Measurements from ENCODE around the gene GPANK1. TPM values are rescaled to one million over a fixed set of nuclear protein-coding genes. Genes with fewer than 3 reads are reported as not detected.

Gene GPANK1
- total RNA-seq, 2 experiments from 2014 or later, result 9.8 to 11.0 TPM

DNA sequence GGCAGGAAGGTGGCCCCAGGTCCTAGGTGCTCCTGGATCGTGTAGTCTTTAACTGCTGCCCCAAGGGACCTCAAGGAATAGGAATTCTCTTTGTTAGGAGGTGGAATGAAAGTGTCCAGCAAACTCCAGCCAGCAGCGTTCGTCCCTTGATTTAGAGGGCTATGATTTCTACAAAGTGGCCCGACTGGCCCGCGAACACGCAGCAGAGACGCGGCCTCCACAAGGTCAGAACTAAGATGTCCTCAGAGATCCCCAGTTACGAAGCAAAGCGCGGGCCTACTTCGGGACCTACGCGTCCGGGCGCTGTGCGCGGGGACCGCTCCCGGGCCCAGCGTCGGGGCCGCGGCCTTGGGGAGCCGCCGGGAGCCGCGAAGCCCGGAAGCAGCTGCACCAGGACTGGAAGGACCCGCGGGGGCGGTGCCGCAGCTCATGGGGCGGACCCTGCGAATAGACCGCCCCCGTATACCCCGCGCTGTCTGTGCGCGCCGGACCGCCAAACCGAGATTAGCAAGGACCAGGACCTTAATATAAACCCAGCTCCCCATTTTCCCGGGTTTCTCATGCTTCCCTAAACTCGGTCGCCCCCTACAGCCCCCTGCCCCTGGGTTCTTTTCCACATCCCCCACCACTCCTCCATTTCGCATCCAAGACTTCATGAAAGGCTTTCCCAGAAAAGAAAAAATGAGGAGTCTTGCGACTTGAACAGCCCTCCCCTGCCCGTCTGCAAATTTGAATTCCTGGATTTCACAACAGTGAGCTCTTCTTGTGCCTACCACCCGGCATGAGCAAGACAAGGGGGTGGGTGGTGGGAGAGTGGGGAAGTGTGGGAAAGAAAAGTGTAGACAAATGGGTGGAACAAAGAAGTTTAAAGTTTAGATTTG, 4.2 kb downstream of the GPANK1 start, which contains the start of gene C6orf47:
C6orf47 (minus strand) TSS at position 398 of the 881 bp plus-strand sequence. CDS start 831 bp downstream, outside the sequence.
- peak within 1 kb of the TSS; percentile 80 for H3K4me3 ChIP-seq (ENCODE audit: low read length)
- peak within 1 kb of the TSS; percentile 70 to 71 for H3K27ac ChIP-seq (ENCODE audit: low read depth in 1 of 2, low read length in 2 of 2)
- peaks cover 73% of the 10 kb centered on the region for H3K4me1 Mint-ChIP-seq (ENCODE audit: low read depth)
- H3K27ac Mint-ChIP-seq, result peak within 1 kb of the TSS; percentile 94
- ChIA-PET CTCF (interaction anchor here (0.8 to 2.7 kb wide), 3 partner anchors 8 to 202 kb away, joined by 3 to 9 read pairs (median 3); partner anchors contain the start of genes BAG6 and NEU1), POLR2A (interaction anchor here (1.0 to 7.9 kb wide), 13 partner anchors 7 to 202 kb away, joined by 3 to 250 read pairs (median 5); partner anchors contain the start of genes ABHD16A, APOM, ATP6V1G2 and BAG6)
- H3K27me3 Mint-ChIP-seq, result no peaks in the 10 kb centered on the region
- H3K4me3 Mint-ChIP-seq, result peak within 1 kb of the TSS; percentile 95
- H3K9me3 Mint-ChIP-seq, result no peaks in the 10 kb centered on the region
- DNase-seq (peak; percentile 45 to 87 (median 74)), ATAC-seq (ENCODE audit: poor library complexity) (peak; percentile 42)
- intact Hi-C loops (cut with DNase I, micrococcal nuclease), result loop anchor here (1.0 to 10.0 kb wide), 5 partner anchors 8 to 1544 kb away; partner anchors contain the start of genes BAG6 (in 2 of the 2), ABCF1 (in 1 of the 2), GPSM3 (in 1 of the 2) and HSD17B8 (in 1 of the 2)
- H3K36me3 ChIP-seq (ENCODE audit: insufficient read depth, low read length), result peaks cover 48% of the 10 kb centered on the region
- peaks cover 73% of the 10 kb centered on the region for H3K4me1 ChIP-seq (ENCODE audit: insufficient read depth, low read length)
- H3K9me3 ChIP-seq (ENCODE audit: control insufficient read depth in 1 of 2, insufficient read depth in 1 of 2, low read length in 2 of 2), result no peaks in the 10 kb centered on the region
- no peaks in the 10 kb centered on the region for H3K27me3 ChIP-seq (ENCODE audit: control insufficient read depth in 1 of 2, insufficient read depth in 2 of 2, low read length in 2 of 2)
- H3K36me3 Mint-ChIP-seq (ENCODE audit: low read depth), result peaks cover 67% of the 10 kb centered on the region
- TF ChIP-seq, protein P1, sequence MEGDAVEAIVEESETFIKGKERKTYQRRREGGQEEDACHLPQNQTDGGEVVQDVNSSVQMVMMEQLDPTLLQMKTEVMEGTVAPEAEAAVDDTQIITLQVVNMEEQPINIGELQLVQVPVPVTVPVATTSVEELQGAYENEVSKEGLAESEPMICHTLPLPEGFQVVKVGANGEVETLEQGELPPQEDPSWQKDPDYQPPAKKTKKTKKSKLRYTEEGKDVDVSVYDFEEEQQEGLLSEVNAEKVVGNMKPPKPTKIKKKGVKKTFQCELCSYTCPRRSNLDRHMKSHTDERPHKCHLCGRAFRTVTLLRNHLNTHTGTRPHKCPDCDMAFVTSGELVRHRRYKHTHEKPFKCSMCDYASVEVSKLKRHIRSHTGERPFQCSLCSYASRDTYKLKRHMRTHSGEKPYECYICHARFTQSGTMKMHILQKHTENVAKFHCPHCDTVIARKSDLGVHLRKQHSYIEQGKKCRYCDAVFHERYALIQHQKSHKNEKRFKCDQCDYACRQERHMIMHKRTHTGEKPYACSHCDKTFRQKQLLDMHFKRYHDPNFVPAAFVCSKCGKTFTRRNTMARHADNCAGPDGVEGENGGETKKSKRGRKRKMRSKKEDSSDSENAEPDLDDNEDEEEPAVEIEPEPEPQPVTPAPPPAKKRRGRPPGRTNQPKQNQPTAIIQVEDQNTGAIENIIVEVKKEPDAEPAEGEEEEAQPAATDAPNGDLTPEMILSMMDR (IDR thresholded peaks at IDR 0.05), result no peak

DNA sequence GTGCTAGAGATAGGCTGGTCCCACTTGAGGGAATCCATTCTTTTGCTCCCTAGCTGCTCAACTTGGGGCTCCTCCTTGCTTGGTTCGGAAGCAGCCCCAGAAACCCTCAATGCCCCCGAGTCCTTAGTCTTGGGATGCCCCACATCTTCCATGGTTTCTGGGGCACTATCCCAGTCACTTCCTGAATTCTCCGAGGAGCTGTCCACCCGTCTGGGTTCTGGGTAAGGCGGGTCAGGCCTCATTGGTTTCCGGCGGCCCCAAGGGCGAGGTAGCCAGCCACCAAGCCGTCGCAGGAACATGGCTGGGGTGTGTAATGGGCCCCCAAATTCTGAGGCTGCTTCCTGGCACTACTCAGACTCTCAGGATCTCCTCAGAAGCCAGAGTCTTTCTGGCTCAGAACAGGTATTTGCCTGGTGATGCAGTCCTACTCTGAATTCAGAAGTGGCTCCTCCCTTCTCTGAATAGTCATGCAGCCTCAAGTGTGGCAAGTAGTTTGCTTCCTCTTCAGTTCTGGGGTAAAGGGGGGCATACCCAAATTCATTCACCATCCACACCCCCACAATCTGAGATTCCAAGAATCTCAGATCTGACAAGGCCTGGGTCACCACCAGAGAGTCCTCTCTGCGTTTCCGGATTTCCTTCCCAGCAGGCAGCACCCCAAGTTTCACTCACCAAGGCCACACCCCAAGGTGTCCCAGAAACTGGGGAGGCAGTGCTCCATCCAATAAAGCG, 5.0 kb downstream of the GPANK1 start:
- ChIA-PET CTCF (interaction anchor here (0.9 to 2.7 kb wide), 2 partner anchors 7 to 30 kb away, joined by 3 to 9 read pairs; partner anchors contain the start of gene BAG6), POLR2A (interaction anchor here (0.6 to 7.9 kb wide), 12 partner anchors 6 to 1403 kb away, joined by 3 to 250 read pairs (median 5); partner anchors contain the start of genes ABHD16A, APOM, ATP6V1G2 and BAG6)
- Mint-ChIP-seq H3K9me3 (no peaks in the 10 kb centered on the region), H3K27ac (peak overlapping the region; percentile 94), H3K36me3 (ENCODE audit: low read depth) (peaks cover 61% of the 10 kb centered on the region), H3K4me3 (peak overlapping the region; percentile 95), H3K27me3 (no peaks in the 10 kb centered on the region), H3K4me1 (ENCODE audit: low read depth) (peaks cover 75% of the 10 kb centered on the region)
- Histone ChIP-seq H3K36me3 (ENCODE audit: insufficient read depth, low read length) (peaks cover 48% of the 10 kb centered on the region), H3K4me1 (ENCODE audit: insufficient read depth, low read length) (peaks cover 67% of the 10 kb centered on the region), H3K27ac (ENCODE audit: low read depth in 1 of 2, low read length in 2 of 2) (peak overlapping the region; percentile 70 to 71), H3K9me3 (ENCODE audit: control insufficient read depth in 1 of 2, insufficient read depth in 1 of 2, low read length in 2 of 2) (no peaks in the 10 kb centered on the region), H3K4me3 (ENCODE audit: low read length) (peak overlapping the region; percentile 80), H3K27me3 (ENCODE audit: control insufficient read depth in 1 of 2, insufficient read depth in 2 of 2, low read length in 2 of 2) (no peaks in the 10 kb centered on the region)
- intact Hi-C loops (cut with DNase I, micrococcal nuclease), result loop anchor here (1.0 to 10.0 kb wide), 5 partner anchors 8 to 1545 kb away; partner anchors contain the start of genes BAG6 (in 2 of the 2), ABCF1 (in 1 of the 2), GPSM3 (in 1 of the 2) and HSD17B8 (in 1 of the 2)
- DNase-seq, result peak in 4 of 14 experiments; percentile 35 to 52 (median 48)
- TF ChIP-seq, protein P1 (IDR thresholded peaks at IDR 0.05), result no peak
- ATAC-seq (ENCODE audit: poor library complexity), result peak; percentile 54

Measured in CD4-positive, alpha-beta T cell (primary cell).